Loucy (cell line): ENCODE results near the gene DDX31.
"Not testable (repeated sequence)": the region's sequence is repeated elsewhere in the genome, so short reads cannot be mapped to it uniquely, and the experiment has no call there.

ENCODE experiments used
- H2AFZ ChIP-seq: fragments of 200-600 bp; sonication (generic); 2 replicates; pipeline ENCODE4 v1.6.0; 2016; ENCODE audit warnings: antibody characterized with exemption, mild to moderate bottlenecking, low read length, moderate library complexity
- H3F3A ChIP-seq: fragments of 200-600 bp; 2 replicates; pipeline ENCODE4 v1.6.0; 2016; ENCODE audit warnings: antibody characterized with exemption, low read depth, mild to moderate bottlenecking
- H3K27me3 ChIP-seq: fragments of 200-600 bp; sonication (generic); 2 replicates; pipeline ENCODE4 v1.6.1; 2014; ENCODE audit warnings: low read length, mild to moderate bottlenecking; ENCODE audit not compliant: insufficient read depth, poor library complexity, severe bottlenecking
- H3K36me3 ChIP-seq: fragments of 200-600 bp; sonication (generic); 2 replicates; pipeline ENCODE4 v1.6.1; 2016; ENCODE audit warnings: low read length; ENCODE audit not compliant: insufficient read depth
- H3K4me1 ChIP-seq: fragments of 200-600 bp; sonication (generic); 2 replicates; pipeline ENCODE4 v1.5.1; 2014; ENCODE audit warnings: low read length, mild to moderate bottlenecking; ENCODE audit not compliant: insufficient read depth, poor library complexity, severe bottlenecking
- H3K4me2 ChIP-seq: fragments of 200-600 bp; sonication (generic); 2 replicates; pipeline ENCODE4 v1.6.0; 2014; ENCODE audit warnings: antibody characterized with exemption, low read length, low read depth, mild to moderate bottlenecking; ENCODE audit not compliant: poor library complexity, severe bottlenecking
- H3K4me3 ChIP-seq: fragments of 200-600 bp; sonication (generic); 2 replicates; pipeline ENCODE4 v1.5.1; 2014; ENCODE audit warnings: low read length, mild to moderate bottlenecking, mixed read lengths; ENCODE audit not compliant: poor library complexity, severe bottlenecking
- H3K79me2 ChIP-seq: fragments of 200-600 bp; sonication (generic); 2 replicates; pipeline ENCODE4 v1.6.1; 2014; ENCODE audit warnings: low read length; ENCODE audit not compliant: insufficient read depth
- H3K9ac ChIP-seq: fragments of 200-600 bp; sonication (generic); 2 replicates; pipeline ENCODE4 v1.6.0; 2014; ENCODE audit warnings: mild to moderate bottlenecking, low read depth, low read length, moderate library complexity; ENCODE audit not compliant: poor library complexity, severe bottlenecking
- H3K9me2 ChIP-seq: fragments of 200-600 bp; sonication (generic); replicated peaks from 2 replicates; pipeline ENCODE4 v1.6.1; 2016; ENCODE audit warnings: low read depth, low read length, mixed read lengths
- H3K9me3 ChIP-seq: fragments of 200-600 bp; sonication (generic); 2 replicates; pipeline ENCODE4 v1.6.1; 2014; ENCODE audit warnings: mild to moderate bottlenecking, antibody characterized with exemption, low read length, low read depth; ENCODE audit not compliant: insufficient read depth
- H4K20me1 ChIP-seq: fragments of 200-600 bp; sonication (generic); 2 replicates; pipeline ENCODE4 v1.6.0; 2014; ENCODE audit warnings: antibody characterized with exemption, low read length, mild to moderate bottlenecking; ENCODE audit not compliant: insufficient read depth, poor library complexity, severe bottlenecking
- CTCF ChIP-seq: fragments of 200-600 bp; sonication (generic); conservative IDR thresholded peaks from 2 replicates; pipeline ENCODE4 v1.5.1; 2014; ENCODE audit warnings: mild to moderate bottlenecking, antibody characterized with exemption, low read length
- EZH2phosphoT487 ChIP-seq: fragments of 200-600 bp; IDR thresholded peaks from 2 replicates; pipeline ENCODE4 v1.6.1; 2018; ENCODE audit warnings: antibody characterized with exemption, mild to moderate bottlenecking, moderate library complexity, borderline replicate concordance

The DDX31 gene

GRCh38 chr9:132575005-132575609 is 94.7 kb downstream of the DDX31 start:
- H3F3A ChIP-seq, result no peaks in the 10 kb centered on the region
- H3K9me3 ChIP-seq, result no peaks in the 10 kb centered on the region
- H3K79me2 ChIP-seq, result no peaks in the 10 kb centered on the region
- H2AFZ ChIP-seq, result no peak overlapping the region
- H3K4me1 ChIP-seq, result no peaks in the 10 kb centered on the region
- no peak overlapping the region for H3K4me2 ChIP-seq
- H3K36me3 ChIP-seq, result no peaks in the 10 kb centered on the region
- H4K20me1 ChIP-seq, result no peaks in the 10 kb centered on the region
- no peak overlapping the region for H3K4me3 ChIP-seq
- H3K27me3 ChIP-seq, result no peaks in the 10 kb centered on the region
- H3K9me2 ChIP-seq, result no peaks in the 10 kb centered on the region
- no peak overlapping the region for H3K9ac ChIP-seq
- peak; percentile 85 for TF ChIP-seq CTCF
- TF ChIP-seq EZH2phosphoT487, result no peak

- Histone ChIP-seq H3K4me3 (no peak overlapping the region), H4K20me1 (no peaks in the 10 kb centered on the region), H3K27me3 (no peaks in the 10 kb centered on the region), H3K4me1 (no peaks in the 10 kb centered on the region), H3K36me3 (no peaks in the 10 kb centered on the region), H3K9ac (no peak overlapping the region), H3K9me2 (no peaks in the 10 kb centered on the region), H3K9me3 (no peaks in the 10 kb centered on the region), H3K4me2 (no peak overlapping the region), H2AFZ (no peak overlapping the region), H3F3A (no peaks in the 10 kb centered on the region), H3K79me2 (no peaks in the 10 kb centered on the region)
- TF ChIP-seq CTCF (no peak), EZH2phosphoT487 (no peak)
These were observed 96.9 kb downstream of the DDX31 start for GRCh38 chr9:132572921-132573320.

- Histone ChIP-seq H3K9me2 (no peaks in the 10 kb centered on the region), H3K79me2 (no peaks in the 10 kb centered on the region), H3K4me1 (no peaks in the 10 kb centered on the region), H3K4me2 (no peak overlapping the region), H3K9ac (no peak overlapping the region), H3K27me3 (no peaks in the 10 kb centered on the region), H3K4me3 (no peak overlapping the region), H2AFZ (no peak overlapping the region), H3F3A (no peaks in the 10 kb centered on the region), H3K36me3 (no peaks in the 10 kb centered on the region), H3K9me3 (no peaks in the 10 kb centered on the region), H4K20me1 (no peaks in the 10 kb centered on the region)
- TF ChIP-seq EZH2phosphoT487 (no peak), CTCF (no peak)
These were observed 97.8 kb downstream of the DDX31 start for GRCh38 chr9:132571806-132572600.

GRCh38 chr9:132568787-132569186 is 101.0 kb downstream of the DDX31 start:
- H3K9me2 ChIP-seq, H3K4me2 ChIP-seq, H3K9me3 ChIP-seq, H2AFZ ChIP-seq, H3F3A ChIP-seq, H3K27me3 ChIP-seq, H3K4me1 ChIP-seq, H4K20me1 ChIP-seq, H3K4me3 ChIP-seq, H3K9ac ChIP-seq, H3K36me3 ChIP-seq, H3K79me2 ChIP-seq: not testable (repeated sequence)
